H1 (cell line): ENCODE results near the gene LBX1. TPM values are rescaled to one million over a fixed set of nuclear protein-coding genes. Genes with fewer than 3 reads are reported as not detected.

Source experiments
- CTCF ChIA-PET: fragments of 300-600 bp; sonication (Branson Sonifier 250); formaldehyde crosslinking; loops from one replicate; lab custom pipeline; 2021; ENCODE audit not compliant: partially characterized antibody; lab: Charles Lee
- POLR2A ChIA-PET: fragments of 300-600 bp; sonication (Branson Sonifier 250); formaldehyde crosslinking; loops from one replicate; lab custom pipeline; 2021; ENCODE audit warnings: inconsistent platforms; ENCODE audit not compliant: partially characterized antibody; lab: Charles Lee
- DNase-seq, 2 experiments: peaks; one replicate each; pipeline versions ENCODE4 v3.0.0 to v3.0.0-alpha.2; 2010 to 2022; ENCODE audit warnings: low spot score in 2 of 2, low read depth in 1 of 2, mixed read lengths in 1 of 2
- FAIRE-seq: peaks from 2 replicates; lab custom pipeline; 2011; peaks lifted over from hg19 to GRCh38; lab: Jason Lieb, UNC
- H2AFZ ChIP-seq: 2 replicates; pipeline ENCODE4 v1.8.1; 2012; ENCODE audit warnings: low read length, inconsistent platforms
- H2AK5ac ChIP-seq: 2 replicates; pipeline ENCODE4 v1.6.1; 2013; ENCODE audit warnings: low read depth, low read length
- H2BK120ac ChIP-seq: replicated peaks from 2 replicates; pipeline ENCODE3; 2013; ENCODE audit warnings: low read depth, low read length, inconsistent platforms
- H2BK12ac ChIP-seq: 2 replicates; pipeline ENCODE4 v1.6.1; 2013; ENCODE audit warnings: low read depth, low read length
- H2BK15ac ChIP-seq: 2 replicates; pipeline ENCODE4 v1.6.1; 2013; ENCODE audit warnings: low read length
- H2BK20ac ChIP-seq: 2 replicates; pipeline ENCODE4 v1.6.1; 2013; ENCODE audit warnings: low read length
- H2BK5ac ChIP-seq: 2 replicates; pipeline ENCODE4 v1.6.1; 2013; ENCODE audit warnings: low read depth, low read length
- H3K14ac ChIP-seq: 2 replicates; pipeline ENCODE4 v1.6.1; 2013; ENCODE audit warnings: inconsistent platforms; ENCODE audit not compliant: insufficient read length
- H3K18ac ChIP-seq: 2 replicates; pipeline ENCODE4 v1.6.1; 2013; ENCODE audit warnings: low read length; ENCODE audit errors: extremely low read depth
- H3K23ac ChIP-seq: 2 replicates; pipeline ENCODE4 v1.6.1; 2013; ENCODE audit warnings: inconsistent platforms; ENCODE audit not compliant: insufficient read length
- H3K23me2 ChIP-seq: 2 replicates; pipeline ENCODE4 v1.6.1; 2013; ENCODE audit warnings: low read depth, low read length
- H3K27ac ChIP-seq: 2 replicates; pipeline ENCODE4 v1.6.1; 2011; ENCODE audit warnings: low read depth, low read length, inconsistent platforms
- H3K27me3 ChIP-seq, 4 experiments: replicated peaks in 1 of 4; 1 replicate in 1 of 4; 2 replicates in 3 of 4; pipeline versions ENCODE4 v1.6.1 to v1.8.1; 2011 to 2013; ENCODE audit warnings: low read length in 3 of 4, mild to moderate bottlenecking in 3 of 4, inconsistent platforms in 2 of 4, mixed read lengths in 2 of 4, moderate library complexity in 1 of 4; ENCODE audit not compliant: control insufficient read depth in 3 of 4, insufficient read depth in 3 of 4; ENCODE audit errors: extremely low read depth in 1 of 4
- H3K36me3 ChIP-seq, 4 experiments: 2 replicates each; pipeline versions ENCODE4 v1.6.1 to v1.8.1; 2011 to 2013; ENCODE audit warnings: mild to moderate bottlenecking in 4 of 4, low read length in 3 of 4, moderate library complexity in 2 of 4, control low read depth in 1 of 4, inconsistent platforms in 1 of 4; ENCODE audit not compliant: insufficient read depth in 4 of 4, control insufficient read depth in 2 of 4
- H3K4ac ChIP-seq: replicated peaks from 2 replicates; pipeline ENCODE3; 2013; ENCODE audit warnings: low read length, low read depth, mixed read lengths, inconsistent platforms; ENCODE audit not compliant: insufficient read length
- H3K4me1 ChIP-seq, 4 experiments: replicated peaks in 1 of 4; 1 replicate in 1 of 4; 2 replicates in 3 of 4; pipeline versions ENCODE4 v1.6.1 to v1.8.1; 2011 to 2013; ENCODE audit warnings: low read length in 3 of 4, inconsistent platforms in 2 of 4, mixed read lengths in 1 of 4; ENCODE audit not compliant: insufficient read depth in 4 of 4, control insufficient read depth in 3 of 4
- H3K4me2 ChIP-seq, 2 experiments: 2 replicates each; pipeline versions ENCODE4 v1.6.1 to v1.8.1; 2011 to 2013; ENCODE audit warnings: low read depth in 2 of 2, low read length in 2 of 2, control low read depth in 1 of 2, inconsistent platforms in 1 of 2, mild to moderate bottlenecking in 1 of 2; ENCODE audit not compliant: insufficient read depth in 1 of 2
- H3K4me3 ChIP-seq, 4 experiments: fragments of 200-600, 300-600 bp in 1 of 4; sonication (generic), shearing (Covaris generic), sonication (Bioruptor Twin) in 1 of 4; 2 replicates each; pipeline versions ENCODE4 v1.5.1 to v1.8.1; 2011 to 2016; ENCODE audit warnings: low read length in 4 of 4, low read depth in 3 of 4, control low read depth in 2 of 4, inconsistent platforms in 2 of 4, mild to moderate bottlenecking in 2 of 4, mixed read lengths in 1 of 4, moderate library complexity in 1 of 4; ENCODE audit not compliant: insufficient read depth in 2 of 4; ENCODE audit errors: extremely low read depth in 1 of 4
- H3K56ac ChIP-seq: replicated peaks from 2 replicates; pipeline ENCODE3; 2013; ENCODE audit warnings: low read depth, mild to moderate bottlenecking, mixed read lengths, low read length, inconsistent platforms; ENCODE audit not compliant: insufficient read length
- H3K79me1 ChIP-seq: 2 replicates; pipeline ENCODE4 v1.6.1; 2013; ENCODE audit warnings: low read depth, low read length, control low read depth
- H3K79me2 ChIP-seq, 2 experiments: 2 replicates each; pipeline versions ENCODE4 v1.6.1 to v1.8.1; 2012 to 2013; ENCODE audit warnings: low read length in 2 of 2, mild to moderate bottlenecking in 2 of 2, inconsistent platforms in 1 of 2; ENCODE audit not compliant: insufficient read depth in 2 of 2, control insufficient read depth in 1 of 2
- H3K9ac ChIP-seq, 4 experiments: replicated peaks in 1 of 4; 1 replicate in 1 of 4; 2 replicates in 3 of 4; pipeline versions ENCODE4 v1.6.1 to v1.8.1; 2011 to 2013; ENCODE audit warnings: low read depth in 3 of 4, low read length in 3 of 4, control low read depth in 2 of 4, mild to moderate bottlenecking in 2 of 4, moderate library complexity in 2 of 4, inconsistent platforms in 1 of 4; ENCODE audit errors: extremely low read depth in 1 of 4
- H3K9me3 ChIP-seq, 2 experiments: 2 replicates each; pipeline versions ENCODE4 v1.6.1 to v1.8.1; 2012 to 2013; ENCODE audit warnings: mild to moderate bottlenecking in 2 of 2, moderate library complexity in 2 of 2, control low read depth in 1 of 2, inconsistent platforms in 1 of 2, low read depth in 1 of 2, low read length in 1 of 2, mixed read lengths in 1 of 2; ENCODE audit not compliant: insufficient read depth in 2 of 2
- H4K20me1 ChIP-seq, 2 experiments: replicated peaks in 1 of 2; 2 replicates each; pipeline versions ENCODE3 to v1.8.1; 2011 to 2013; ENCODE audit warnings: inconsistent platforms in 2 of 2, low read length in 2 of 2, mild to moderate bottlenecking in 1 of 2; ENCODE audit not compliant: insufficient read depth in 2 of 2, control insufficient read depth in 1 of 2
- H4K5ac ChIP-seq: 2 replicates; pipeline ENCODE4 v1.6.1; 2013; ENCODE audit warnings: low read length, low read depth, mixed read lengths, inconsistent platforms; ENCODE audit not compliant: insufficient read length
- H4K8ac ChIP-seq: 2 replicates; pipeline ENCODE4 v1.8.0; 2013; ENCODE audit warnings: mild to moderate bottlenecking, moderate library complexity, low read length, inconsistent platforms; ENCODE audit not compliant: insufficient read depth; ENCODE audit errors: extremely low read depth
- H4K91ac ChIP-seq: replicated peaks from 2 replicates; pipeline ENCODE3; 2013; ENCODE audit warnings: low read length, mixed read lengths, inconsistent platforms; ENCODE audit not compliant: insufficient read length
- CTCF ChIP-seq, 3 experiments: IDR thresholded peaks; 1 replicate in 2 of 3; 2 replicates in 1 of 3; pipeline versions ENCODE4 v1.5.1 to v1.6.1; 2011; ENCODE audit warnings: low read length in 3 of 3, mild to moderate bottlenecking in 3 of 3, inconsistent platforms in 2 of 3, low read depth in 1 of 3, moderate library complexity in 1 of 3; ENCODE audit not compliant: insufficient read depth in 1 of 3; ENCODE audit errors: control extremely low read depth in 1 of 3
- RAD21 ChIP-seq, 2 experiments: IDR thresholded peaks in 1 of 2; conservative IDR thresholded peaks in 1 of 2; 2 replicates each; pipeline ENCODE4 v1.6.1; 2011; ENCODE audit warnings: low read depth in 2 of 2, low read length in 2 of 2, improper control_type of control experiment in 1 of 2, inconsistent platforms in 1 of 2, mild to moderate bottlenecking in 1 of 2, moderate library complexity in 1 of 2
- ZNF274 ChIP-seq: IDR thresholded peaks from 2 replicates; pipeline ENCODE4 v1.7.0; 2012; ENCODE audit warnings: low read length, borderline replicate concordance; ENCODE audit errors: extremely low read depth
- WGBS, 2 experiments: shearing (Covaris generic) in 1 of 2; methylation state at CpG; one replicate each; pipeline versions ENCODE4 v1.1.6 to v1.1.7; 2013 to 2015; ENCODE audit warnings: low lambda C conversion rate in 2 of 2, mixed read lengths in 2 of 2, inconsistent platforms in 1 of 2, low coverage in 1 of 2, missing lambda C conversion rate in 1 of 2; ENCODE audit not compliant: insufficient replicate concordance in 2 of 2, insufficient coverage in 1 of 2, insufficient read length in 1 of 2; ENCODE audit errors: extremely low coverage in 1 of 2, missing lambda C conversion rate in 1 of 2; 5-methylcytosine and 5-hydroxymethylcytosine counted together
- polyA plus RNA-seq, 7 experiments: library from polyadenylated mRNA; depleted of rRNA in 3 of 7; stranded (reverse) in 5 of 7; unstranded in 2 of 7; fragments of >200 nt in 5 of 7; fragments of 200-250 nt in 2 of 7; gene quantifications; 1 replicate in 5 of 7; 2 replicates in 1 of 7; 4 replicates in 1 of 7; pipeline versions ENCODE4 v1.2.1 to v1.2.3, GENCODE V29; 2011 to 2013; ENCODE audit warnings: missing spikeins in 2 of 7, mixed read lengths in 2 of 7
- total RNA-seq: library from RNA; stranded (reverse); fragmentation: NEBNext Ultra II Directional; extraction: Animal tissue kit (Norgen Biotek cat#: 25700); gene quantifications from 2 replicates; pipeline ENCODE4 v1.2.1, GENCODE V29; 2021

Gene LBX1
- total and polyA plus RNA-seq, 2 of the 8 experiments (the other 6 are each of a cell fraction or from before 2014, with no cell fraction given), result not detected

GRCh38 chr10:101261702-101262101 lies 32.4 kb upstream of the LBX1 start:
- Histone ChIP-seq H2BK12ac (no peak overlapping the region), H4K5ac (no peak overlapping the region), H2AFZ (no peak overlapping the region), H2BK120ac (no peak overlapping the region), H3K27me3 (peaks cover 0 to 4% (median under 1%) of the 10 kb centered on the region in 4 experiments; a peak in 4 of 7 replicates), H3K9ac (no peak overlapping the region), H3K23ac (no peak overlapping the region), H2BK5ac (no peak overlapping the region), H4K20me1 (no peaks in the 10 kb centered on the region), H3K9me3 (no peaks in the 10 kb centered on the region), H4K8ac (no peak overlapping the region), H2AK5ac (no peak overlapping the region), H3K18ac (no peak overlapping the region), H3K79me1 (no peaks in the 10 kb centered on the region), H3K36me3 (no peaks in the 10 kb centered on the region), H3K4me1 (peaks cover 2 to 25% (median 13%) of the 10 kb centered on the region in 4 experiments), H2BK15ac (no peak overlapping the region), H3K4me2 (peak overlapping the region; percentile 21 to 29; a peak in 2 of 4 replicates), H3K27ac (no peak overlapping the region), H2BK20ac (no peak overlapping the region; the same call in 1 of the 2 replicates), H3K56ac (no peak overlapping the region), H4K91ac (no peak overlapping the region), H3K79me2 (no peaks in the 10 kb centered on the region), H3K4me3 (peak overlapping the region in 1 of 4 experiments; percentile 41; a peak in 1 of 8 replicates), H3K14ac (no peak overlapping the region), H3K4ac (no peak overlapping the region), H3K23me2 (peaks cover 2% of the 10 kb centered on the region; the same call in 1 of the 2 replicates)
- ChIA-PET CTCF (interaction anchor here (0.5 to 27.0 kb wide), 11 partner anchors 12 to 197 kb away, joined by 3 to 317 read pairs (median 4); no protein-coding TSS in a partner anchor), POLR2A (interaction anchor here (1.1 kb wide), 1 partner anchor 20 kb away, joined by 4 read pairs; no protein-coding TSS in a partner anchor)
- FAIRE-seq (peak; percentile 65), DNase-seq (peak in 1 of 2 experiments; percentile 55)
- WGBS, 2 experiments, result 47% methylated on average over 2 of the region's 3 CpGs; no CpG with 5 or more reads in 1 of the 2 experiments
- peak in 1 of 3 experiments; percentile 6; a peak in 1 of 4 replicates for TF ChIP-seq CTCF (IDR thresholded peaks at IDR 0.05; ENCODE audit: control extremely low read depth in 1 of 3, insufficient read depth in 1 of 3, low read depth in 1 of 3, low read length in 3 of 3)
- peak in 1 of 2 experiments; percentile 15; a peak in 1 of 4 replicates for TF ChIP-seq RAD21 (IDR thresholded peaks at IDR 0.05 in 1 of 2, conservative IDR thresholded peaks at IDR 0.05 in 1 of 2; ENCODE audit: low read depth in 2 of 2, low read length in 2 of 2)
- TF ChIP-seq ZNF274, result no peak
